Prostate gland (tissue), 1 donor: ENCODE results near the gene GPR142.

Experiments used
- POLR2A ChIP-seq: fragments of 450-650 bp; IDR thresholded peaks from one replicate; pipeline ENCODE4 v1.6.1; 2016; ENCODE audit warnings: antibody characterized with exemption, mild to moderate bottlenecking
- POLR2AphosphoS5 ChIP-seq: sonication (generic); formaldehyde crosslinking; IDR thresholded peaks from one replicate; pipeline ENCODE4 v1.6.1; 2017; ENCODE audit warnings: antibody characterized with exemption

GRCh38 chr17:74372426-74372825 is 5.1 kb downstream of the GPR142 start:
- TF ChIP-seq POLR2AphosphoS5 = no peak
- TF ChIP-seq POLR2A = no peak
